Stimulated activated naive B cell treated with anti-CD40 and anti-IgM and Interleukin-4, amounts not matched to agents 10 μg/mL and 1 μg/mL and 100 μg/mL, for 72 hours (primary cell): ENCODE results near the gene ATP1B2.
"Not testable (repeated sequence)": the region's sequence is repeated elsewhere in the genome, so short reads cannot be mapped to it uniquely, and the experiment has no call there.

ENCODE experiments used
- ATAC-seq, 2 donors: fragments of 150-1000 bp; cut with Tn5 transposase; replicated peaks; 2 replicates each; pipeline ENCODE4 v1.10.0; 2021; ENCODE audit warnings: moderate library complexity in 1 of 2
- DNase-seq: peaks from one replicate; pipeline ENCODE4 v3.0.0; 2021
- H3K27ac Mint-ChIP-seq: one replicate; pipeline ENCODE4 v1.8.0; 2022; ENCODE audit warnings: mild to moderate bottlenecking, mixed read lengths
- H3K27me3 Mint-ChIP-seq, 2 donors: one replicate each; pipeline ENCODE4 v1.8.0; 2022; ENCODE audit warnings: mixed read lengths in 2 of 2
- H3K36me3 Mint-ChIP-seq, 2 donors: one replicate each; pipeline ENCODE4 v1.8.0; 2022; ENCODE audit warnings: mixed read lengths in 2 of 2, mild to moderate bottlenecking in 1 of 2
- H3K4me1 Mint-ChIP-seq, 2 donors: one replicate each; pipeline ENCODE4 v1.8.0; 2022; ENCODE audit warnings: mixed read lengths in 2 of 2, mild to moderate bottlenecking in 1 of 2
- H3K4me3 Mint-ChIP-seq, 2 donors: one replicate each; pipeline ENCODE4 v1.8.0; 2022; ENCODE audit warnings: mild to moderate bottlenecking in 2 of 2, mixed read lengths in 2 of 2, moderate library complexity in 1 of 2
- H3K9me3 Mint-ChIP-seq, 2 donors: one replicate each; pipeline ENCODE4 v1.8.0; 2022; ENCODE audit warnings: mixed read lengths in 2 of 2, mild to moderate bottlenecking in 1 of 2

Gene ATP1B2

GRCh38 chr17:7650509-7651096, at the start of gene ATP1B2:
Gene ATP1B2, plus strand, starts transcription at chr17:7650926. Its CDS starts 593 bp downstream, at chr17:7651519.
- H3K27ac Mint-ChIP-seq, result peak within 1 kb of the TSS; percentile 63
- peaks cover 51 to 64% of the 10 kb centered on the region in 2 donors for H3K27me3 Mint-ChIP-seq
- DNase-seq (peak; percentile 49), ATAC-seq (peak; percentile 89)
- peaks cover 19 to 25% of the 10 kb centered on the region in 2 donors for H3K4me1 Mint-ChIP-seq
- no peaks in the 10 kb centered on the region for H3K36me3 Mint-ChIP-seq
- peak within 1 kb of the TSS; percentile 81 to 84 for H3K4me3 Mint-ChIP-seq
- no peaks in the 10 kb centered on the region for H3K9me3 Mint-ChIP-seq

- H3K4me3 Mint-ChIP-seq, result no peak overlapping the region
- H3K27ac Mint-ChIP-seq, result no peak overlapping the region
- ATAC-seq (no peak), DNase-seq (no peak)
- peaks cover 10 to 15% of the 10 kb centered on the region in 2 donors for H3K4me1 Mint-ChIP-seq
- H3K36me3 Mint-ChIP-seq, result peaks cover 33 to 47% of the 10 kb centered on the region in 2 donors
- no peaks in the 10 kb centered on the region for H3K27me3 Mint-ChIP-seq
- no peaks in the 10 kb centered on the region for H3K9me3 Mint-ChIP-seq
Observed at GRCh38 chr17:7606280-7606679, 44.4 kb upstream of the ATP1B2 start.

- no peak for ATAC-seq
- no peak overlapping the region for H3K4me3 Mint-ChIP-seq
- DNase-seq, result no peak
- H3K36me3 Mint-ChIP-seq, result peaks cover 19 to 31% of the 10 kb centered on the region in 2 donors
- H3K27ac Mint-ChIP-seq, result peak overlapping the region; percentile 22
- no peaks in the 10 kb centered on the region for H3K27me3 Mint-ChIP-seq
- H3K9me3 Mint-ChIP-seq, result no peaks in the 10 kb centered on the region
- H3K4me1 Mint-ChIP-seq, result peaks cover 33 to 39% of the 10 kb centered on the region in 2 donors
Observed at GRCh38 chr17:7610641-7611040, 40.1 kb upstream of the ATP1B2 start.

GRCh38 chr17:7611635-7612293, 39.0 kb upstream of the ATP1B2 start:
- H3K9me3 Mint-ChIP-seq, result no peaks in the 10 kb centered on the region
- H3K27ac Mint-ChIP-seq, result no peak overlapping the region
- ATAC-seq (no peak), DNase-seq (no peak)
- peak overlapping the region; percentile 42 to 88 for H3K4me3 Mint-ChIP-seq
- H3K27me3 Mint-ChIP-seq, result no peaks in the 10 kb centered on the region
- peaks cover 14 to 22% of the 10 kb centered on the region in 2 donors for H3K36me3 Mint-ChIP-seq
- peaks cover 27 to 31% of the 10 kb centered on the region in 2 donors for H3K4me1 Mint-ChIP-seq

- ATAC-seq (no peak), DNase-seq (no peak)
- Mint-ChIP-seq H3K4me1 (peaks cover 27 to 31% of the 10 kb centered on the region in 2 donors), H3K27me3 (no peaks in the 10 kb centered on the region), H3K27ac (no peak overlapping the region), H3K36me3 (peaks cover 14 to 22% of the 10 kb centered on the region in 2 donors), H3K4me3 (peak overlapping the region; percentile 42 to 88), H3K9me3 (no peaks in the 10 kb centered on the region)
Observed at GRCh38 chr17:7612294-7612640, 38.5 kb upstream of the ATP1B2 start.

GRCh38 chr17:7613769-7614424, 36.8 kb upstream of the ATP1B2 start:
- H3K27ac Mint-ChIP-seq, result peak overlapping the region; percentile 93
- peaks cover 14 to 22% of the 10 kb centered on the region in 2 donors for H3K36me3 Mint-ChIP-seq
- H3K4me3 Mint-ChIP-seq, result peak overlapping the region; percentile 88 to 93
- no peak for DNase-seq
- H3K9me3 Mint-ChIP-seq, result no peaks in the 10 kb centered on the region
- no peak for ATAC-seq
- no peaks in the 10 kb centered on the region for H3K27me3 Mint-ChIP-seq
- H3K4me1 Mint-ChIP-seq, result peaks cover 27 to 31% of the 10 kb centered on the region in 2 donors

GRCh38 chr17:7614425-7615264, 36.1 kb upstream of the ATP1B2 start, which contains the start of gene FXR2:
Gene FXR2, minus strand, starts transcription at chr17:7614897. Its CDS starts 365 bp downstream, at chr17:7614532.
- H3K4me3 Mint-ChIP-seq, result peak within 1 kb of the TSS; percentile 88 to 93
- peak within 1 kb of the TSS; percentile 93 for H3K27ac Mint-ChIP-seq
- DNase-seq (peak; percentile 99), ATAC-seq (peak; percentile 90 to 95)
- peaks cover 23 to 31% of the 10 kb centered on the region in 2 donors for H3K4me1 Mint-ChIP-seq
- peaks cover 11 to 19% of the 10 kb centered on the region in 2 donors for H3K36me3 Mint-ChIP-seq
- no peaks in the 10 kb centered on the region for H3K27me3 Mint-ChIP-seq
- H3K9me3 Mint-ChIP-seq, result no peaks in the 10 kb centered on the region

- Mint-ChIP-seq H3K27me3 (no peaks in the 10 kb centered on the region), H3K4me1 (peaks cover 23 to 31% of the 10 kb centered on the region in 2 donors), H3K36me3 (peaks cover 10 to 17% of the 10 kb centered on the region in 2 donors), H3K27ac (peak overlapping the region; percentile 73), H3K9me3 (no peaks in the 10 kb centered on the region), H3K4me3 (peak overlapping the region; percentile 77 to 88)
- ATAC-seq (no peak), DNase-seq (no peak)
Observed at GRCh38 chr17:7615265-7615747, 35.4 kb upstream of the ATP1B2 start.

- ATAC-seq (no peak), DNase-seq (no peak)
- Mint-ChIP-seq H3K27ac (no peak overlapping the region), H3K36me3 (peaks cover 0 to 2% of the 10 kb centered on the region in 2 donors), H3K27me3 (no peaks in the 10 kb centered on the region), H3K4me3 (no peak overlapping the region), H3K9me3 (no peaks in the 10 kb centered on the region), H3K4me1 (peaks cover 3 to 6% of the 10 kb centered on the region in 2 donors)
Observed at GRCh38 chr17:7618608-7619007, 32.1 kb upstream of the ATP1B2 start.

GRCh38 chr17:7620835-7621234, 29.9 kb upstream of the ATP1B2 start:
- Mint-ChIP-seq H3K27ac (no peak overlapping the region), H3K27me3 (no peaks in the 10 kb centered on the region), H3K4me1 (no peaks in the 10 kb centered on the region), H3K36me3 (peaks cover 0 to 4% of the 10 kb centered on the region in 2 donors), H3K4me3 (no peak overlapping the region), H3K9me3 (no peaks in the 10 kb centered on the region)
- no peak for DNase-seq
- no peak for ATAC-seq

GRCh38 chr17:7623661-7624060, 27.1 kb upstream of the ATP1B2 start:
- Mint-ChIP-seq H3K36me3 (peaks cover 0 to 12% of the 10 kb centered on the region in 2 donors), H3K9me3 (no peaks in the 10 kb centered on the region), H3K4me3 (no peak overlapping the region), H3K4me1 (peaks cover 9 to 14% of the 10 kb centered on the region in 2 donors), H3K27ac (no peak overlapping the region), H3K27me3 (no peaks in the 10 kb centered on the region)
- no peak for ATAC-seq
- no peak for DNase-seq

GRCh38 chr17:7625749-7626148, 25.0 kb upstream of the ATP1B2 start:
- not testable (repeated sequence) for H3K9me3 Mint-ChIP-seq, H3K27ac Mint-ChIP-seq, DNase-seq, H3K4me3 Mint-ChIP-seq, ATAC-seq, H3K27me3 Mint-ChIP-seq
- Mint-ChIP-seq H3K4me1 (peaks cover 9 to 14% of the 10 kb centered on the region in 2 donors), H3K36me3 (peaks cover 0 to 12% of the 10 kb centered on the region in 2 donors)

- H3K4me3 Mint-ChIP-seq, result peak overlapping the region in 1 of 2 donors; percentile 90
- H3K27ac Mint-ChIP-seq, result no peak overlapping the region
- no peaks in the 10 kb centered on the region for H3K9me3 Mint-ChIP-seq
- no peaks in the 10 kb centered on the region for H3K27me3 Mint-ChIP-seq
- DNase-seq (no peak), ATAC-seq (no peak)
- H3K4me1 Mint-ChIP-seq, result peaks cover 9 to 14% of the 10 kb centered on the region in 2 donors
- peaks cover 0 to 12% of the 10 kb centered on the region in 2 donors for H3K36me3 Mint-ChIP-seq
Observed at GRCh38 chr17:7626307-7626706, 24.4 kb upstream of the ATP1B2 start.

GRCh38 chr17:7626956-7627249, 23.8 kb upstream of the ATP1B2 start:
- Mint-ChIP-seq H3K27ac (peak overlapping the region; percentile 90), H3K4me3 (peak overlapping the region; percentile 90 to 98), H3K36me3 (peaks cover 0 to 12% of the 10 kb centered on the region in 2 donors), H3K4me1 (peaks cover 9 to 14% of the 10 kb centered on the region in 2 donors), H3K27me3 (no peaks in the 10 kb centered on the region), H3K9me3 (no peaks in the 10 kb centered on the region)
- no peak for DNase-seq
- ATAC-seq, result no peak
